GM18526 (cell line): ENCODE results near the gene LACRT.

Experiments
- POLR2A ChIP-seq: IDR thresholded peaks from 3 replicates; pipeline ENCODE4 v1.6.1; 2011; ENCODE audit not compliant: insufficient read length; ENCODE audit errors: extremely low read depth

Gene LACRT

DNA sequence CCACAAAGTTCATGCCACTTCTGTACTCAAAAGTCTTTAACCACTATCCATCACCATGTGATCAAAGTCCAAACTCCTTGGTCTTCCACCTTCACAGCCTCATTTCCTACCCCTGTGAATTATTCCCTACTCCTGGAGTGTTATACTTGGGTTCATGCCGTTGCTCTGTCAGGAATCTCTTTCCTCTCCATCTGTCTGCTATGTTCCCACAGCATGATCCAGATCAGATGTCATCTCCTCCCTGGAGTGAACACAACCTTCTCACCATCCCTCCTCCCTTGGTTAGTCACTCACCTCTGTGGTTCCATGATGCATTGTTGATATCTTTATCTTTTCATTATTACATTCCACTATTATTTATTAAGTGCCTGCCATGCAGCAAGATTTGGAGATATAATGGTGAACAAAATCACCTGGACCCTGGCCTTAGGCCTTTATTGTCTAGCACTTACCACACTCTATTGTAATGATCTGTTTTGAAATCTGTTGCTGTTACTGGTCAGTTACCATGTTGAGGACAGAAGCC, 22.4 kb downstream of the LACRT start:
- TF ChIP-seq POLR2A = no peak

DNA sequence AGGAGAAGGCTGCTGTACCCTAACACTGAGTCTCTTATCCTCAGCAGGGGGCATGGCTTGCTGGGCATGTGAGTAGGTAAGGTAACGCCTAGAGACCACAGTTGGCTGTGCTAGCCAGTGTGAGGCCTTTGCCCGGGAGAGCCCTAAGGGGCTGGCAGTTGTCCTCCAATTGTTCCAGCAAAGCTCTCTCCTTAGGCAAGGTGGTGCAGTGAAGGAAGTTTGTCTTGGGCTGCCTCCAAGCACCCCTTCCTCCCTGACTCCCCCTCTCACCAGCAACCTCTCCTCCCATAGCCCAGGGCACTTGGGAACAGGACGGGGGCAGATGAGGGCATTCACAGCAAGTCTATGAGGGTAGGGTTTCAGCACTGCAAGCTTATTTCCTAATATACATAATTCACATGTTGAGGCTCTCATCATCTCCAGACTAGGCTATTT, 23.0 kb downstream of the LACRT start:
- no peak for TF ChIP-seq POLR2A

DNA sequence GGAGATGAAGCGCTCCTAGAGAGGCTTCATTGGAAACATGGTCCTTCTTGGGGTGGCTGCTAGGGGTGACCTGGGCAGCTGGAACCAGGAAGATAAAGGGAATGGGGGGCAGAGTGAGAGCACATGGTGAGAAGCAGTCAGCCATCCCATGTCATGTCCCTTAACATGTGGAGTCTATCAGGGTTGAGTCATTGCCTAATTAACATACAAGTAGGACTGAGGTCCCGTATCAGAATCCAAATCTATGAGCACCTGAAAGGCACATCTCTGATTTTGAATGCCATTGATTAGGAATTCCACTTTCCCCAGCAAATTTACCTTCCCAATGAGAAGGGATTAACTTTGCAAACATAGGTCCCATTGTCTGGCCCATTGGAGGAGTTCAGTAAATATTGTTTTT, 25.9 kb downstream of the LACRT start:
- no peak for TF ChIP-seq POLR2A

DNA sequence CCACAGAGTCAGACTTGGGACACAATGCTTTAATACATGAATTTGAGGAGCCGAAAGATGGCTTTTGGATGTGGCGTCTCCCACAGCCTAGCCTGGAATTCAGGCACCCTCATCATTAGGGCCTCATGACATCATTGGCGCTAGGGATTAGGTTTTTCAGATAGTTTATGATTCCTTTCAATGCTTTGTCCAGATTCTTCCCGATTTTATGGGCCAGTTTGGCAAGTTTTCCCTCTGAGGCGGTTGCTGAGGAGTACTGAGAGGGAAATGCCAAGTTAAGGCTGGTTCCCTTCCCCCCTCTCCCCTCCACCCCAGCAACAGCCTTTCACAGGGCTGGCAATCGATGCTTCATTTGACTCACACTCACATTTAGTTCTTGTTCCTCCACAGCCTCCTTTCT, 26.5 kb downstream of the LACRT start:
- no peak for TF ChIP-seq POLR2A

DNA sequence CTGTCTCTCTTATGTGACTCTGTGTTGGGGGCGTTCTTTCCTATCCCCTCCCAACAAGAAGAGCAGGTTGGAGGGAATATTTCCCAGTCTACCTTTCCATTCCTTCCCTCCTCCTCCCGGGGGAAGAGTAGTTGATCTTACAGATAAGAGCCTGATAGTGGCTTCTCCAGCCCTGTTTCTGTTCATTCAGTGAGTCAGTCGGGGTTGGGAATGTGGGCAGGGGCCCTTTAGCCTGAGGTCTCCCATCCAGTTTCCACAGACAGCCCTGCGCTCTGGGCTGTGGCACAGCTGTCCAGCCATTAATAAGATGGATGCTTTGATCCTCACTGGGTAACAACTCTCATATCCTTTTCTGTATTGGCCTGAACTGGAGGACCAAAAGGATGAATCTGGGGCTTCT, 28.1 kb downstream of the LACRT start:
- no peak for TF ChIP-seq POLR2A

DNA sequence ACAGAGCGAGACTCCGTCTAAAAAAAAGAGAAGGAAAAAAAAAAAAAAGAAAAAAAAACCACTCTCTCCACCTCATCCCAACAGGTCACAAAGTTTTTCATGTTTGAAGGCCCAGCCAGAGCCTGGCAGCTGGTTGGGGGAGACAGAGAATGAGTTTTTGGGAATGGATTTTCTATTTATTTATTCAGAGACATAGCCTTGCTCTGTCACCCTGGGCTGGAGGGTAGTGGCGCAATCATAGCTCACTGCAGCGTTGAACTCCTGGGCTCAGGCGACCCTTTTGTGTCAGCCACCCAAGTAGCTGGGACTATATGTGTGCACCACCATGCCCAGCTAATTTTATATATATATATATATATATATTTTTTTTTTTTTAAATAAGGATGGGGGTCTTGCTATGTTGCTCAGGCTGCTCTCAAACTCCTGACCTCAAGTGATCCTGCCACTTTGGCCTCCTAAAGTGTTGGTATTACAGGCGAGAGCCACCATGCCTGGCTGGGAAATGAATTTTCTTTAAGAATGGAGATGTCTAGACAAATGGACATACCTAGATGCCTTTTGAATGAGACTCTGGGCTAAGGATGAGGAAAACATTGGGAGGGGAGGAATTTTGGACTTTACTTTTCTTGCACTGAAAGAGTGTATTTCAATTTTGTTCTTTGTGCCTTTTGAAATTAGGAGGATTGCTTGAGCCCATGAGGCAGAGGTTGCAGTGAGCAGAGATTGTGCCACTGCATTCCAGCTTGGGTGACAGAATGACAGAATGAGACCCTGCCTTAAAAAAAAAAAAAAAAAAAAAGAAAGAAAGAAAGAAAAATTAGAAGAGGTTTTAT, 29.3 kb downstream of the LACRT start:
- TF ChIP-seq POLR2A = no peak

DNA sequence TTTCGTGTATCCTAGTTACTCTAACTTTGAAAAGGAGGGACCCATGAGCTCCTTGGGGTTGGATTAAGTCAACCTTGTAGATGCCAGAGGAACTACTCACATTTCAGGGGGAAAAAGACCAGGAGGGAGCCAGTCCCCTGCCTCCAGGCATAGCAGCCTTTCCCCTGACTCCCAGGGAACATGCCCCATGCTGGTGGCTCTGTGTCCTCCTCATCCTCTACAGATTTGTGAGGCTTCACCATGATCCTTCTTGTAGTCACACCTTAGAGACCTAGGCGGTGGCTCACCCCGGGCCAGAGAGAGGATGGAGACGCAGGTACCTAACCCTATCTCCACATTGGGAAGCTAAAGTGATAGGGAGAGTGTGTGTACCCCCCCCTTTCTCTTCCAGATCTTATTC, 30.3 kb downstream of the LACRT start:
- TF ChIP-seq POLR2A = no peak

DNA sequence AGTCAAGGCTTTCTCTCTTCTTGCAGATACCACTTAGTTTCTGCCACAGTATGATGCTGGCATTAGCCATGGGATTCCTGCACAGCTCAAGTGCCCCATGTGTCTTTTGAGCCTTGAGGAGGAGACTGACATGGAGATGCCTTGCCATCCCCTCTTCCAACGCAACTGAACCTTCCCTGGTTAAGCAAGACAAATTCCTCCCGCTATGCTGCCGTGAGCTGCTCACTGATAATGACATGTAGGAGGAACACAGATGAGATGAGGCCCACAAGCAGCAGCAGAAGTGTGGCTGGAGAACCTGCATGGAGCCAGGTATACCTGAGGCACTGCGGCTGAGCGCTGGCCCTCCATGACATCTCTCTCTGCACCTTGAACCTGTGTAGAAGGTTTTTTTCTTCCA, 30.8 kb downstream of the LACRT start:
- no peak for TF ChIP-seq POLR2A

DNA sequence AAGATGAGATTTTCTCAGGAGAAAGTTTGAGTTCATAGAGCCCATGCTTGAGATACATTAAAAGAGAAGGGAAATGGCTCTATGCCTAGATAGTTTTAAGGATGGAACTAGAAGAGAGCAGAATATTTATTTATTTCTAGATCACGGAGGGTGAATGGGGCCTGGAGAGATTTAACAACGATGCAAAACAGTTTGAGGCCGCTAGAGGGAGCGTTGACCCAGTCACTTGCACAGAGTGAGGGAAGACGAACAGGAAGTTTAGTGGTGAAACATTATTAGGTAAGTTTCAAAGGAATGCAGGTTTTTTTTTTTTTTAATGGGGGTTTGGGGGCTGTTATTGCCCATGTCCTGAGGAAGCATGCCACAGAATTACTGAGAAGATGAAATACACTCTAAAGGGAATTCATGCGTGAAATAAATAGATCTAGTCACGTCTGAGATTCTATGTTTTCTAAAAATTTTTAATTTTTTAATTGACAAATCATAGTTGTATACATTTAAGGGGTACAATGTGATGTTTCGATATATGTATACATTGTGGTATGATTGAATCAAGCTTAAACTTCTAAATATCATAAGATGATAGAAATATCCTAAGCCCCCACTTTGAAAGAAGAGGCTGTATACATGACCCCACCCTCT, 31.4 kb downstream of the LACRT start:
- no peak for TF ChIP-seq POLR2A

DNA sequence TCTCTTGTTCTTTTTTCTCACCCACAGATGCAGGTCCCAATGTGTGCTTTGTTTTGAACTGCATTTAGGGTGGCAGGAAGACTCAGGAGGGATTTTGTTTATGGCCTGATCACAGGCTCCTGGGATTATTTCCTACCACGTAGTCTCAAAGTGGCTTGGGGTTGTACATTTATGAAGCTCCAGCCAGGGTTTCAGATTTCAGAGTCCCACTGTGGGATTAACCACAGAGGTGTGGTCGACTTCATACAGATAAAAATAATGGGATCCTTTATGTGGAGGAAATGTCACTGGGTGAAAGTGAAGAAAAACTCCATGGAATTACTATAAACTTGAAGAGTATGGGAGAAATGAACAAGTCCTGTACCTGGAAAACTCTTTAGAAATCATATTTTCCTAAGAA, 32.0 kb downstream of the LACRT start:
- TF ChIP-seq POLR2A = no peak

DNA sequence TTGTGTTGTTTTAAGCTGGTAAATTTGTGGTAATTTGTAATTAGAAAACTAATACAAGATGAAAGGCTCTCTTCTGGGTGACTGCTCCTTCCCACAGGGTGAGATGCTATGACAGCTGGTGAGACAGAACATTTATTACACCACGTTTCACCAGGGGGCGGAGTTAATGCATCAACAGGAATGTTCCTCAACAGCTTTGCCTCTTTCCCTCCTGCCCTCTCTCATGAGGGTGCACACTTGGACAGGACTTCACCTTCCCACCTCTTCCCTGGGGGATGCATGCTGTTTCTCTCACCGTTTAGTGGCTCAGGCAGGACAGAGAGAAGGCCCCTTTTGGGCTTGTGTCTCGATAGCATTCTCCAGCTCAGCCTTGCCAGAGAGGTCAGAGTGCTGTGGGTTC, 32.9 kb downstream of the LACRT start:
- no peak for TF ChIP-seq POLR2A

DNA sequence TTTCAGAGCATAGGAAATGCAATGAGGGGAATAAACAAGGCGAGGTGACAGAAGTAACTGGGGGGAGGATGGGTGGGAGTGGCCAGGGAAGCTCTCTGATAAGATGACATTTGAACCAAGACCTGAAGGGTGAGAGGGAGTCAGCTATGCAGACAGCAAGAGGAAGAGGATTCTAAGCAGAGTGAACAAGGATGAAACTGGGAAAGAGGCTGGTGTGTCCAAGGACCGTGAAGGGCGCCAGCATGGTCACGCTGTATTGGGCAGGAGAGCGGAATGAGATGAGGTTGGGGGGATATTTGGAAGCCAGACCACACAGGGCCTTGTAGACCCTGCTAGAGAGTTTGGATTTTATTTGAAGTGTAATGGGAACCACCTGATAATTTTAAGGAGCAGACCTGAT, 35.7 kb downstream of the LACRT start:
- no peak for TF ChIP-seq POLR2A

DNA sequence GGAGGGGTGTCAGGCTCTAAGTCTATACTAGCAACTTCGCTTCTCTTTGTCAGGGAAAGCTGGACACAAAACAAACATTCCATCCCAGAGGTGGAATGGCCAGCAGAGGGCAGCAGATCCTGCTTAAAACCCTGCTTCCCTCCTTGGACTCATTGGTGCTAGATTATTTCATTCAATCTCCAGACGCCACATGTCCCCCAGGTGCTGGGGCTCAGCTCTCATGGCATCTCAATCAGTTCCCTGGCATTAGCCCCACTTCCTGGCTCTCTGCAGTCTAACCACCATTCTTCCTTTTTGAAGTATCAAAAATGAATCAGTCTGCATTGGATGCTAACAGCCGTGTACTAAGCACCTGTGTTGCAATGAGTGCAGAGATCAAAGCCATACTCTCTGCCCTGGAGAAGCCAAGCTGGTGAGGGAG, 38.2 kb downstream of the LACRT start:
- no peak for TF ChIP-seq POLR2A

DNA sequence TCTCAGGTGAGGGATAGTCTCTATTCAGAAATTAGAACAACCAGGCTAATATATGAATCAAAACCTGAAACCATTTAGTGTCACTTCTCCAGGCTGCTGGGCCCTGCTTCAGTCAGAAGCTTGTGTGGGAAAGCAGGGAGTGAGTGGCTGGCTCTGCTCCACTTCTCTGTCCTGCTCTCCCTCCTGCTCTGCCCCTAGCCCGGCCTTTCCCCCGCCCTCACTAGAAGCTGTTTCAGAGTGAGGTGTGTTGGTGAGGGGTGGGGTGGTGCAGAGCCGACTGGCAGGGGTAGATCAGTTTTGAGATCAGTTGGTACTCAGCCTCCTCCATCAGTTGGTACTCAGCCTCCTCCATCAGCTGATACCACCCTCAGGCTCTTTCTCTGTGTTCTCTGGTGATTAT, 39.2 kb downstream of the LACRT start:
- TF ChIP-seq POLR2A = no peak

DNA sequence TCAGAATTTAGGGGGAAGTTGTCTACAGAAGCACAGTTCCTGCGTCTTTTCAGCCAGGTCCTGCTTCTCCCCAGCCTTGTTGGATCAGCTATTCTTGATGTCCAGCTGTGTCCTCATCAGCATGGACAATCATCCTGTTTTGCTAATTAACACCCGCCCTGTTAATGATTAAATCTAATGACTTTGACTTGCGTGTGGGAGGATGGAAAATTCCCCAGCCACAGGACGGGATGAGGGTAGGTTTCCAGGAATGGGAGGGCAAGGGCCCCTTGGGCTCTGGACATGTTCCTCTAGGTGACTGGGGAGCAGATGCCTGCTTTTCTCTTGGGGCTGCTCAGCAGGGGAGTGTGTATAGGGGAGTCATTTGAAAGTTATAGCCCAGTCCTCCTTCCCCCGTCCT, 41.0 kb downstream of the LACRT start:
- TF ChIP-seq POLR2A = no peak

DNA sequence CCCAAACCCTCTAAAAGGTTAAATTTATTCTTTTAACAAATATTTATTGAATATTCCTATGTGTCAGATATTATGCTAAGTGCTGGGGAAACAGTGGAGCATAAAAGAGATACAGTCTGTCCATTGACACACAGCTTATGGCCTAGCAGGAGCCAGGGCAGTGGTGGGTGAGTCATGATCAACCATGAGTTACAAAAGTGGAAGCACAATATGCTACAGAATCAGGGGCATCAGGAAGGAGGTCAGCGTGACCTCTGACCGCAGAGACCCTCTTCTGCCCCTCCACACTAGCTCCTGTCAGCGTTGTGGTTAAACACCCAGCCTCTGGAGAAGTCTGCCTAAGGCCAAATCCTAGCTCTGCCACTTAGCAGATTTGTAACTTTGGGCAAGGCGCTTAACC, 41.6 kb downstream of the LACRT start:
- no peak for TF ChIP-seq POLR2A
